Ovary (tissue), 9 donors: ENCODE data around the gene OR7D2. TPM values are rescaled to one million over a fixed set of nuclear protein-coding genes. Genes with fewer than 3 reads are reported as not detected.

Experiments
- DNase-seq, 5 donors: peaks; one replicate each; pipeline ENCODE4 v3.0.0-alpha.2; 2019 to 2020
- H3K27ac ChIP-seq, 2 donors: fragments of 200-600 bp; one replicate each; pipeline versions ENCODE4 v1.5.1 to v1.8.0; 2019 to 2022
- H3K27me3 ChIP-seq: fragments of 200-600 bp; one replicate; pipeline ENCODE4 v1.8.0; 2022
- H3K36me3 ChIP-seq: fragments of 200-600 bp; sonication (generic); one replicate; pipeline ENCODE4 v1.5.1; 2019
- H3K4me1 ChIP-seq: one replicate; pipeline ENCODE4 v1.8.1; 2013; ENCODE audit warnings: mild to moderate bottlenecking, moderate library complexity; ENCODE audit not compliant: insufficient read depth
- H3K4me3 ChIP-seq: fragments of 200-600 bp; sonication (generic); one replicate; pipeline ENCODE4 v1.5.1; 2017
- H3K9me3 ChIP-seq, 2 donors: fragments of 200-600 bp in 1 of 2; sonication (generic) in 1 of 2; one replicate each; pipeline versions ENCODE4 v1.5.1 to v1.8.1; 2013 to 2019; ENCODE audit warnings: mild to moderate bottlenecking in 1 of 2, moderate library complexity in 1 of 2
- CTCF ChIP-seq, 3 donors: fragments of 450-650 bp in 2 of 3; fragments of 200-600 bp in 1 of 3; IDR thresholded peaks; one replicate each; pipeline versions ENCODE4 v1.5.1 to v1.8.0; 2016 to 2022; ENCODE audit warnings: antibody characterized with exemption in 3 of 3, mild to moderate bottlenecking in 1 of 3
- EP300 ChIP-seq: sonication (generic); formaldehyde crosslinking; IDR thresholded peaks from one replicate; pipeline ENCODE4 v1.6.1; 2017; ENCODE audit warnings: antibody characterized with exemption
- POLR2A ChIP-seq: fragments of 450-650 bp; IDR thresholded peaks from one replicate; pipeline ENCODE4 v1.6.1; 2017; ENCODE audit warnings: antibody characterized with exemption, mild to moderate bottlenecking, moderate library complexity
- WGBS, 3 donors: extraction: QIAGEN DNeasy Blood & Tissue Kit in 1 of 3; methylation state at CpG; one replicate each; pipeline versions ENCODE4 v1.1.5 to v1.1.7; 2013 to 2017; 5-methylcytosine and 5-hydroxymethylcytosine counted together
- intact Hi-C, 4 donors: fragments of 100-400 bp; cut with DNase I; formaldehyde crosslinking; loops; one replicate each; pipeline versions ENCODE4 v1.11.0 to v1.15.1; 2022 to 2023
- polyA plus RNA-seq, 2 donors: library from polyadenylated mRNA; stranded (reverse); fragments of 200-250 nt in 1 of 2; fragments of 350-450 nt in 1 of 2; fragmentation: Illumina TruSeq in 1 of 2; extraction: RNeasy Lipid Tissue Mini Kit (QIAGEN cat#74804) in 1 of 2; gene quantifications; one replicate each; pipeline ENCODE4 v1.2.3, GENCODE V29; 2013 to 2014
- total RNA-seq, 7 donors: library from RNA; depleted of rRNA in 2 of 7; stranded (reverse); fragments of >200 nt in 2 of 7; fragmentation: NEBNext Ultra II Directional in 3 of 7; extraction: Animal tissue kit (Norgen Biotek cat#: 25700) in 3 of 7; gene quantifications; one replicate each; pipeline versions ENCODE4 v1.1.0 to v1.2.4, GENCODE V29; 2016 to 2023
- donor health status: DM: no; HTN: no; CAD: no; lungs with moderate emphysema.
- donor health status: DM: no; HTN: no; CAD: no.
- donor health status: Bipolar disorder and iron deficiency.
- donor health status: DM: yes; HTN: yes; CAD: no.
- donor health status: DM: no; HTN: no; CAD: no.
- donor health status: DM: yes; HTN: yes; CAD: no.

The OR7D2 gene
- total and polyA plus RNA-seq, 9 donors: not detected

- peaks cover 0 to 12% of the 10 kb centered on the region in 2 donors for H3K9me3 ChIP-seq
- 93 to 95% (median 94%) methylated on average over 4 of the region's 4 CpGs for WGBS, 3 donors
- no peak overlapping the region for H3K27ac ChIP-seq
- intact Hi-C loops: loop anchor here in 1 of 4 donors (10.0 kb wide), 1 partner anchor 645 kb away; no protein-coding TSS in a partner anchor
- no peaks in the 10 kb centered on the region for H3K36me3 ChIP-seq
- H3K4me1 ChIP-seq: no peaks in the 10 kb centered on the region
- TF ChIP-seq POLR2A (no peak), EP300 (no peak), CTCF (IDR thresholded peaks at IDR 0.05) (no peak)
- H3K4me3 ChIP-seq: no peak overlapping the region
- no peaks in the 10 kb centered on the region for H3K27me3 ChIP-seq
- DNase-seq: no peak
Measured at GRCh38 chr19:9149997-9150396, 28.8 kb upstream of the OR7D2 start.

GRCh38 chr19:9150650-9151049 lies 28.1 kb upstream of the OR7D2 start:
- Histone ChIP-seq H3K4me3 (no peak overlapping the region), H3K27ac (no peak overlapping the region), H3K4me1 (no peaks in the 10 kb centered on the region), H3K27me3 (no peaks in the 10 kb centered on the region), H3K9me3 (peaks cover 0 to 14% of the 10 kb centered on the region in 2 donors), H3K36me3 (no peaks in the 10 kb centered on the region)
- intact Hi-C loops: no loop called here
- TF ChIP-seq CTCF (IDR thresholded peaks at IDR 0.05) (no peak), EP300 (no peak), POLR2A (no peak)
- 96 to 97% (median 96%) methylated on average over 5 of the region's 5 CpGs for WGBS, 3 donors
- DNase-seq: no peak

GRCh38 chr19:9151367-9151766 lies 27.4 kb upstream of the OR7D2 start:
- Histone ChIP-seq H3K27ac (no peak overlapping the region), H3K4me1 (no peaks in the 10 kb centered on the region), H3K36me3 (no peaks in the 10 kb centered on the region), H3K9me3 (peaks cover 0 to 20% of the 10 kb centered on the region in 2 donors), H3K27me3 (no peaks in the 10 kb centered on the region), H3K4me3 (no peak overlapping the region)
- no peak for DNase-seq
- 97 to 99% (median 97%) methylated on average over 5 of the region's 5 CpGs for WGBS, 3 donors
- TF ChIP-seq EP300 (no peak), POLR2A (no peak), CTCF (IDR thresholded peaks at IDR 0.05) (no peak)
- intact Hi-C loops: no loop called here

- DNase-seq: no peak
- intact Hi-C loops: no loop called here
- Histone ChIP-seq H3K27ac (no peak overlapping the region), H3K4me3 (no peak overlapping the region), H3K9me3 (peaks cover 0 to 46% of the 10 kb centered on the region in 2 donors), H3K4me1 (no peaks in the 10 kb centered on the region), H3K36me3 (peaks cover 8% of the 10 kb centered on the region), H3K27me3 (no peaks in the 10 kb centered on the region)
- TF ChIP-seq CTCF (IDR thresholded peaks at IDR 0.05): no peak
- TF ChIP-seq EP300: no peak
- no peak for TF ChIP-seq POLR2A
- 96 to 99% (median 99%) methylated on average over 4 of the region's 4 CpGs for WGBS, 3 donors
Measured at GRCh38 chr19:9155591-9155990, 23.2 kb upstream of the OR7D2 start.

GRCh38 chr19:9156304-9156703 lies 22.5 kb upstream of the OR7D2 start:
- peaks cover 12% of the 10 kb centered on the region for H3K36me3 ChIP-seq
- H3K4me3 ChIP-seq: no peak overlapping the region
- TF ChIP-seq EP300 (no peak), POLR2A (no peak), CTCF (IDR thresholded peaks at IDR 0.05) (no peak)
- WGBS, 3 donors: 83 to 100% (median 96%) methylated on average over 1 of the region's 1 CpG
- intact Hi-C loops: no loop called here
- peaks cover 0 to 53% of the 10 kb centered on the region in 2 donors for H3K9me3 ChIP-seq
- DNase-seq: no peak
- H3K27me3 ChIP-seq: no peaks in the 10 kb centered on the region
- no peaks in the 10 kb centered on the region for H3K4me1 ChIP-seq
- H3K27ac ChIP-seq: no peak overlapping the region
